ENCODE results near the gene PRXL2C. TPM values are rescaled to one million over a fixed set of nuclear protein-coding genes. Genes with fewer than 3 reads are reported as not detected.
A peak's percentile ranks its signal among the peaks of the same experiment; 100 is the strongest.
"Not testable (repeated sequence)": the region's sequence is repeated elsewhere in the genome, so short reads cannot be mapped to it uniquely, and the experiment has no call there.

The PRXL2C gene
- total RNA-seq, 1 donor from 2014 or later = 32.4 TPM

DNA sequence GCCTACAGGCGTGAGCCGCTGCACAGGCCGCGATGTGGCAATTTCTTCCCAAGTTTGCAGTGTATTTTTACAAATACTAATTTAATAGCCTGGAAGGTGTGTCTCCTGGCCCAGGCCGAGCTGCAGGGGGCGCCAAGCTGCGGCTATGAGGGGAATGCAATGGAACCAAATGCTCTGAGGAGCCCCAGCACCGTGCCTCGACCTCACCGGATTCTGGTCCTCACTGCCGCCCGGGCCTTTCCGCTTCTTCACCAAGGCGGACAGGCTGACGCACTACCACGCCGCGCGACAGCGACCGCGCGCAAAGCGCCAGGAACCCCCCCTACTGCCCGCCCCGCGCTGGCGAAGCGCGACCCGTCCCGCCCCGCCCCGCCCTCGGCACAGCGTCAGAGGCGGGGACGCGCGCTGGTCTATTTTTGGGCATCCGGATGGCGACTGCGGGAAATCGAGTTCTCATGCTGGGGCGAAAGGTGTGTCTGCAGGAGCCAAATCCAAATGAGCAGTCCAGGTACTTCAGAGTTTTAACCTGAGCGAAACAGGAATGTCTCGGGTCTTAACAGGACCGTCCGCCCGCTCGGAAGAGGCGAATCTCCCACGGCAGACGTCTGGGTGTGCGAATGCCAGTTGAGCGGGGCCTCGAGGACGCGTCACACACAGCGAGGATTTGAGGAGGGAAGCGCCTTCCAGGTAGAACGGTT is 31.7 kb upstream of the PRXL2C start:
- peak overlapping the region; percentile 63 to 79 for H3K27ac ChIP-seq
- H3K4me3 ChIP-seq = peak overlapping the region; percentile 62 to 74
- intact Hi-C loops (cut with DNase I) = loop anchor here (2.0 to 5.0 kb wide), 3 partner anchors 90 to 1571 kb away; partner anchors contain the start of genes TBC1D2 and ZNF782

DNA sequence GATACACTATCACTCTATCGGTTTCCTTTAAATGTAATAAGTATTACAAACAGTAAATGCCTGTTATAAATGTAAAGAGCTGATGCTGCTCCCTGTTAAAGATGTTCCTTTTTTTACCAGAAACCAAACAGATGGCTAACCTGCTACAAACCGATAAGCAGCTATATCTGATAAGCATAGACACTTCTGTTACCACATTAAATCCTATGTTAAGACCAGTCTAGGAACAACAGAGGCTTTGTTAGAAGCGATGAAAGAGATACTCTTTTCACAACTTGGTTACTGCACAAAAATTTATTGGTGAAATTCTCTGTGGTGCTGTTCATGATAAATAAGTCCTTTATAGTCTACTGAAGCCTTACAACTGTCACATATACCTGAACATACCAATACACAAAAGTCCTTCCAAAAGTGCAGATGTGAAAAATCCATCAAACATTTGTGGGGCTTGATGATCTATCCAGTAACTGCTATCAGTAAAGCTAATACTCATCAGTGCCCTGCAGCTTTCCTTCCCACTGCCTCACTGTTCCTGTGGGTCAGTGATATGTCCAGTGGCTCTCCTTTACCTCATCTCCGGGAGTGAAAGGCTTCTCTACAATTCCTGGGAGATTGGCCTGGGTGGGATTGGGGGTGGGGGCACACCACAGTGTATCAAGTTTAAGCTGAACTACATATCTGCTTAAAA is 25.8 kb upstream of the PRXL2C start:
- TF ChIP-seq, protein P1, sequence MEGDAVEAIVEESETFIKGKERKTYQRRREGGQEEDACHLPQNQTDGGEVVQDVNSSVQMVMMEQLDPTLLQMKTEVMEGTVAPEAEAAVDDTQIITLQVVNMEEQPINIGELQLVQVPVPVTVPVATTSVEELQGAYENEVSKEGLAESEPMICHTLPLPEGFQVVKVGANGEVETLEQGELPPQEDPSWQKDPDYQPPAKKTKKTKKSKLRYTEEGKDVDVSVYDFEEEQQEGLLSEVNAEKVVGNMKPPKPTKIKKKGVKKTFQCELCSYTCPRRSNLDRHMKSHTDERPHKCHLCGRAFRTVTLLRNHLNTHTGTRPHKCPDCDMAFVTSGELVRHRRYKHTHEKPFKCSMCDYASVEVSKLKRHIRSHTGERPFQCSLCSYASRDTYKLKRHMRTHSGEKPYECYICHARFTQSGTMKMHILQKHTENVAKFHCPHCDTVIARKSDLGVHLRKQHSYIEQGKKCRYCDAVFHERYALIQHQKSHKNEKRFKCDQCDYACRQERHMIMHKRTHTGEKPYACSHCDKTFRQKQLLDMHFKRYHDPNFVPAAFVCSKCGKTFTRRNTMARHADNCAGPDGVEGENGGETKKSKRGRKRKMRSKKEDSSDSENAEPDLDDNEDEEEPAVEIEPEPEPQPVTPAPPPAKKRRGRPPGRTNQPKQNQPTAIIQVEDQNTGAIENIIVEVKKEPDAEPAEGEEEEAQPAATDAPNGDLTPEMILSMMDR (IDR thresholded peaks at IDR 0.05) = no peak
- H3K9me3 ChIP-seq = no peaks in the 10 kb centered on the region
- intact Hi-C loops (cut with DNase I) = no loop called here

More for the DNA sequence above, 31.7 kb upstream of the PRXL2C start:
- Histone ChIP-seq H3K36me3 (no peaks in the 10 kb centered on the region), H3K27me3 (no peaks in the 10 kb centered on the region), H3K4me1 (peaks cover 0 to 5% of the 10 kb centered on the region in 2 donors), H3K9me3 (peaks cover 0 to 11% of the 10 kb centered on the region in 2 donors)
- TF ChIP-seq, protein P1 (IDR thresholded peaks at IDR 0.05) = peak; percentile 23 to 52 (median 47)
- peak; percentile 37 to 91 for DNase-seq (ENCODE audit: low spot score in 2 of 2)

DNA sequence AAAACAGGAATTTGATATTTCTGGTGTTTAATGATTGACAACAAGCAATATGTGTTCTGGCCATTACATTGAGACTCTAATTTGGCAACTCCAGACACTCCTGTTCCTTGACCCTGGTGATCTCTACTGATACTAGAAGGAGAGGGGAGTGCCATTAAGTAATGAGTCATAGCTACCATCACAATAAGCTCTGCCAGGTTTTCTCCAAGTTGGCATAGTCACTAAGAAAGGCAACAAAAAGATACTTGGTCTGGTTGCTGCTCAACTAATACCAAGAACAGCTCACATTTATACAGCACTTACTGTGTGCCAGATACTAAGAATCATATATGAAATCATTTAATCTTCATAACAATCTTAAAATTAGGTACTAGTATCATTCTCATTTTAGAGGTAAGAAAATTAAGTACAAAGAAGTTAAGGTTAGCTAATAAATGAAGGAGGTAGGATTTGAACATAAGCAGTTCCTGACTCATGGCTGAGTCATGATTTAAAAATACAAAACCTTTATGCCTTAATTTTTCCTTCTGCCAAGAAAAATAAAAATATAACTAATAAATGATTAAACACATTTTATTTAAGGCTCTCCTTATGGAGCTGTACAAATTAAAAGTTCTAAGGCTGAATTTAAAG is 19.9 kb upstream of the PRXL2C start:
- H3K27ac ChIP-seq = no peak overlapping the region
- DNase-seq (ENCODE audit: low spot score in 2 of 2) = no peak
- intact Hi-C loops (cut with DNase I) = no loop called here
- H3K4me3 ChIP-seq = no peak overlapping the region
- no peaks in the 10 kb centered on the region for H3K36me3 ChIP-seq
- H3K4me1 ChIP-seq = peaks cover 0 to 9% of the 10 kb centered on the region in 2 donors
- no peaks in the 10 kb centered on the region for H3K27me3 ChIP-seq
- no peaks in the 10 kb centered on the region for H3K9me3 ChIP-seq
- TF ChIP-seq, protein P1 (IDR thresholded peaks at IDR 0.05) = no peak

More for the DNA sequence above, 25.8 kb upstream of the PRXL2C start:
- DNase-seq (ENCODE audit: low spot score in 2 of 2) = no peak
- no peak overlapping the region for H3K27ac ChIP-seq
- no peaks in the 10 kb centered on the region for H3K27me3 ChIP-seq
- H3K4me3 ChIP-seq = no peak overlapping the region
- H3K4me1 ChIP-seq = no peaks in the 10 kb centered on the region
- no peaks in the 10 kb centered on the region for H3K36me3 ChIP-seq

DNA sequence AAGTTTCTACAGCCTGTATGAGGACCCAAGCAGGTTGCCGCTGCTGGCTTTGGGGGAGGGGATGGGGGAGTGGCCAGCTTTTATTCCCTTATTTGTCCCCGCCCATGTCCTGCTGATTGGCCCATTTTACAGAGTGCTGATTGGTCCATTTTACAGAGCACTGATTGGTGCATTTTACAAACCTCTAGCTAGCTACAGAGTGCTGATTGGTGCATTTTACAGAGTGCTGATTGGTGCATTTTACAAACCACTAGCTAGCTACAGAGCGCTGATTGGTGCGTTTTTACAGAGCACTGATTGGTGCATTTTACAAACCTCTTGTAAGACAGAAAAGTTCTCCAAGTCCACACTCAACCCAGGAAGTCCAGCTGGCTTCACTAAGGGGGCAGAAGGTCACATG is 18.7 kb upstream of the PRXL2C start:
- H3K36me3 ChIP-seq; H3K9me3 ChIP-seq; DNase-seq (ENCODE audit: low spot score in 2 of 2); intact Hi-C loops (cut with DNase I); H3K27me3 ChIP-seq; H3K4me3 ChIP-seq; H3K27ac ChIP-seq; H3K4me1 ChIP-seq: not testable (repeated sequence)

DNA sequence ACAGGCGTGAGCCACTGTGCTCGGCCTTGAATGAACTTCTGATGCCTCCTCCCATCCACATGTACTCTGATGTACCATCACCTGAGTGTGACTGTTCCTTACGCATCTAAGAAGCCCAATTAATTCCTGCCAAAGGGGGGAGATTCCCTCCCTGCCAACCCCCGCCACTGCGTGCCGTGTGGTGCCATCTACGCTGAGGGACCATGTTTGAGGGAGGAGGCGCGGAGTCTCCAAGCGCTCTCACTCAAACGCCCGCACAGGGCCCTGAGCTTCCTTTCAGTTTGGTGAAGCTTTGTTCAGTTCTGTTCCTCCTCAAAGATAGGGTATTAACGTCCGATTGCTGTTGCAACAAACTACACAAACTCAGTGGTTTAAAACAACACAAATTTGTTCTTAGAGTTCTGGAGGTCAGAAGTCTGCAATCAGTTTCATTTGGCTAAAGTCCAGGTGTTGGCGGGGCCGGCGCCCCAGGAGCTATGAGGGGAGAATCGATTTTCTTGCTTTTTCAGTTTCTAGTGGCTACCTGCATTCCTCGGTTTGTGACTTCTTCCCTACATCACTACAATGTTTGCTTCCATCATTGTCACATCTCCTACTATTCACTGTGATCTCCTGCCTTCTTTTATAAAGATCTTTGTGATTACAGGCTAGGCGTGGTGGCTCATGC is 13.9 kb upstream of the PRXL2C start:
- TF ChIP-seq, protein P1 (IDR thresholded peaks at IDR 0.05) = no peak
- no peaks in the 10 kb centered on the region for H3K36me3 ChIP-seq
- DNase-seq (ENCODE audit: low spot score in 2 of 2) = no peak
- no peaks in the 10 kb centered on the region for H3K9me3 ChIP-seq
- H3K27ac ChIP-seq = no peak overlapping the region
- no peak overlapping the region for H3K4me3 ChIP-seq
- H3K27me3 ChIP-seq = no peaks in the 10 kb centered on the region
- intact Hi-C loops (cut with DNase I) = no loop called here
- no peaks in the 10 kb centered on the region for H3K4me1 ChIP-seq

Data from ascending aorta (tissue), 2 donors.